Naive thymus-derived CD4-positive, alpha-beta T cell (primary cell): ENCODE data around the gene RAPGEF3. TPM values are rescaled to one million over a fixed set of nuclear protein-coding genes. Genes with fewer than 3 reads are reported as not detected.
A peak's percentile ranks its signal among the peaks of the same experiment; 100 is the strongest.

Experiments
- ATAC-seq: fragments of 150-1000 bp; cut with Tn5 transposase; 2 replicates; pipeline ENCODE4 v1.10.0; 2021; ENCODE audit warnings: mild to moderate bottlenecking, moderate library complexity
- CTCF ChIA-PET: fragments of 350-600 bp; sonication (Branson Sonifier 250); formaldehyde crosslinking; loops from one replicate; lab custom pipeline; 2021; ENCODE audit warnings: antibody characterized with exemption; lab: Charles Lee
- POLR2A ChIA-PET: fragments of 350-600 bp; sonication (Branson Sonifier 250); formaldehyde crosslinking; loops from one replicate; lab custom pipeline; 2021; ENCODE audit warnings: antibody characterized with exemption, inconsistent platforms; lab: Charles Lee
- DNase-seq, 9 donors: peaks; one replicate each; pipeline versions ENCODE4 v3.0.0 to v3.0.0-alpha.2; 2020 to 2022; ENCODE audit warnings: mixed read lengths in 1 of 9
- H3K27ac ChIP-seq: one replicate; pipeline ENCODE4 v1.7.0; 2013; ENCODE audit warnings: mild to moderate bottlenecking, low read depth, low read length, moderate library complexity
- H3K27me3 ChIP-seq, 2 donors: one replicate each; pipeline ENCODE4 v1.7.0; 2013; ENCODE audit warnings: low read length in 2 of 2, mild to moderate bottlenecking in 2 of 2, moderate library complexity in 2 of 2; ENCODE audit not compliant: control insufficient read depth in 2 of 2, insufficient read depth in 2 of 2
- H3K36me3 ChIP-seq, 3 experiments: 1 replicate in 2 of 3; 2 replicates in 1 of 3; pipeline ENCODE4 v1.7.0; 2013; ENCODE audit warnings: low read length in 3 of 3, mild to moderate bottlenecking in 3 of 3, moderate library complexity in 1 of 3; ENCODE audit not compliant: insufficient read depth in 3 of 3, control insufficient read depth in 2 of 3
- H3K4me1 ChIP-seq, 2 donors: one replicate each; pipeline ENCODE4 v1.7.0; 2013; ENCODE audit warnings: low read length in 2 of 2, mild to moderate bottlenecking in 2 of 2, moderate library complexity in 1 of 2; ENCODE audit not compliant: control insufficient read depth in 2 of 2, insufficient read depth in 2 of 2
- H3K4me3 ChIP-seq: 2 replicates; pipeline ENCODE4 v1.7.0; 2013; ENCODE audit warnings: mild to moderate bottlenecking, low read length
- H3K9me3 ChIP-seq, 3 experiments: 1 replicate in 2 of 3; 2 replicates in 1 of 3; pipeline ENCODE4 v1.7.0; 2013; ENCODE audit warnings: low read length in 3 of 3; ENCODE audit not compliant: control insufficient read depth in 2 of 3
- H3K27ac Mint-ChIP-seq, 9 donors: one replicate each; pipeline ENCODE4 v1.8.0; 2020 to 2022; ENCODE audit warnings: mixed read lengths in 9 of 9, mild to moderate bottlenecking in 8 of 9, moderate library complexity in 5 of 9, inconsistent platforms in 2 of 9
- H3K27me3 Mint-ChIP-seq, 5 donors: one replicate each; pipeline ENCODE4 v1.8.0; 2021 to 2022; ENCODE audit warnings: mixed read lengths in 5 of 5, mild to moderate bottlenecking in 1 of 5
- H3K36me3 Mint-ChIP-seq, 5 donors: one replicate each; pipeline ENCODE4 v1.8.0; 2020 to 2022; ENCODE audit warnings: mixed read lengths in 5 of 5, mild to moderate bottlenecking in 3 of 5, inconsistent platforms in 1 of 5
- H3K4me1 Mint-ChIP-seq, 7 donors: one replicate each; pipeline ENCODE4 v1.8.0; 2020 to 2022; ENCODE audit warnings: mixed read lengths in 7 of 7, mild to moderate bottlenecking in 3 of 7, inconsistent platforms in 1 of 7
- H3K4me3 Mint-ChIP-seq, 10 donors: one replicate each; pipeline ENCODE4 v1.8.0; 2020 to 2022; ENCODE audit warnings: mild to moderate bottlenecking in 10 of 10, mixed read lengths in 10 of 10, moderate library complexity in 6 of 10, inconsistent platforms in 2 of 10
- H3K9me3 Mint-ChIP-seq, 11 donors: one replicate each; pipeline ENCODE4 v1.8.0; 2020 to 2022; ENCODE audit warnings: mixed read lengths in 11 of 11, mild to moderate bottlenecking in 4 of 11, inconsistent platforms in 1 of 11, moderate library complexity in 1 of 11
- intact Hi-C, 2 donors: fragments of 100-400 bp; cut with micrococcal nuclease; formaldehyde crosslinking; loops; one replicate each; pipeline ENCODE4 v1.15.1; 2023
- polyA plus RNA-seq, 2 donors: library from polyadenylated mRNA; unstranded; fragments of 300-500 nt; fragmentation: Illumina TruSeq; gene quantifications; one replicate each; pipeline ENCODE4 v1.2.3, GENCODE V29; 2021
- total RNA-seq, 6 experiments: library from RNA in 5 of 6; stranded (reverse) in 5 of 6; gene quantifications; 1 replicate in 5 of 6; 2 replicates in 1 of 6; pipeline ENCODE4 v1.2.3 and lab custom pipeline; 2021 to 2026

RAPGEF3 gene
- total and polyA plus RNA-seq, 7 experiments from 2014 or later = 0.08 to 1.9 (median 0.82) TPM; not detected in 2

GRCh38 chr12:47750229-47750798 is 8.4 kb downstream of the RAPGEF3 start:
- Histone ChIP-seq H3K4me1 (no peaks in the 10 kb centered on the region), H3K4me3 (no peak overlapping the region), H3K36me3 (no peaks in the 10 kb centered on the region), H3K9me3 (no peaks in the 10 kb centered on the region), H3K27me3 (no peaks in the 10 kb centered on the region), H3K27ac (no peak overlapping the region)
- H3K9me3 Mint-ChIP-seq = no peaks in the 10 kb centered on the region
- ATAC-seq = peak; percentile 59
- POLR2A ChIA-PET = no interaction called here
- CTCF ChIA-PET = no interaction called here
- H3K36me3 Mint-ChIP-seq = no peaks in the 10 kb centered on the region
- DNase-seq = no peak
- H3K4me3 Mint-ChIP-seq = no peak overlapping the region
- peaks cover 0 to 8% (median 0%) of the 10 kb centered on the region in 7 donors for H3K4me1 Mint-ChIP-seq
- intact Hi-C loops = no loop called here
- H3K27me3 Mint-ChIP-seq = peaks cover 0 to 9% (median 0%) of the 10 kb centered on the region in 5 donors
- no peak overlapping the region for H3K27ac Mint-ChIP-seq

GRCh38 chr12:47748899-47749298 is 9.8 kb downstream of the RAPGEF3 start:
- CTCF ChIA-PET = interaction anchor here (0.8 to 10.3 kb wide), 2 partner anchors 17 to 89 kb away, joined by 3 to 330 read pairs; no protein-coding TSS in a partner anchor

GRCh38 chr12:47748507-47748828 is 10.2 kb downstream of the RAPGEF3 start:
- DNase-seq = no peak
- no peaks in the 10 kb centered on the region for H3K36me3 ChIP-seq
- intact Hi-C loops = no loop called here
- ChIA-PET POLR2A (no interaction called here), CTCF (interaction anchor here (10.3 kb wide), 1 partner anchor 89 kb away, joined by 330 read pairs; no protein-coding TSS in a partner anchor)
- peaks cover 0 to 18% (median 0%) of the 10 kb centered on the region in 5 donors for H3K27me3 Mint-ChIP-seq
- H3K27ac Mint-ChIP-seq = no peak overlapping the region
- no peak for ATAC-seq
- H3K27me3 ChIP-seq = no peaks in the 10 kb centered on the region
- H3K4me1 ChIP-seq = no peaks in the 10 kb centered on the region
- peaks cover 0 to 4% (median 0%) of the 10 kb centered on the region in 11 donors for H3K9me3 Mint-ChIP-seq
- H3K9me3 ChIP-seq = no peaks in the 10 kb centered on the region
- H3K4me3 Mint-ChIP-seq = no peak overlapping the region
- H3K4me3 ChIP-seq = no peak overlapping the region
- H3K27ac ChIP-seq = no peak overlapping the region
- H3K36me3 Mint-ChIP-seq = no peaks in the 10 kb centered on the region
- H3K4me1 Mint-ChIP-seq = peaks cover 0 to 9% (median 5%) of the 10 kb centered on the region in 7 donors

More at GRCh38 chr12:47748899-47749298, 9.8 kb downstream of the RAPGEF3 start:
- POLR2A ChIA-PET = no interaction called here
- H3K9me3 Mint-ChIP-seq = peaks cover 0 to 4% (median 0%) of the 10 kb centered on the region in 11 donors
- peak overlapping the region in 2 of 9 donors; percentile 65 to 78 for H3K27ac Mint-ChIP-seq
- peaks cover 0 to 17% (median 0%) of the 10 kb centered on the region in 5 donors for H3K27me3 Mint-ChIP-seq
- no peaks in the 10 kb centered on the region for H3K4me1 ChIP-seq
- no peak for ATAC-seq
- intact Hi-C loops = no loop called here
- no peaks in the 10 kb centered on the region for H3K9me3 ChIP-seq
- DNase-seq = no peak
- H3K4me1 Mint-ChIP-seq = peaks cover 0 to 6% (median 3%) of the 10 kb centered on the region in 7 donors
- H3K4me3 Mint-ChIP-seq = no peak overlapping the region
- no peaks in the 10 kb centered on the region for H3K27me3 ChIP-seq
- no peaks in the 10 kb centered on the region for H3K36me3 Mint-ChIP-seq
- no peak overlapping the region for H3K4me3 ChIP-seq
- no peaks in the 10 kb centered on the region for H3K36me3 ChIP-seq
- H3K27ac ChIP-seq = no peak overlapping the region

GRCh38 chr12:47747596-47748506 is 10.8 kb downstream of the RAPGEF3 start:
- H3K27ac ChIP-seq = no peak overlapping the region
- Mint-ChIP-seq H3K4me3 (no peak overlapping the region), H3K36me3 (no peaks in the 10 kb centered on the region), H3K27ac (no peak overlapping the region), H3K27me3 (peaks cover 0 to 21% (median 0%) of the 10 kb centered on the region in 5 donors), H3K9me3 (peaks cover 0 to 4% (median 0%) of the 10 kb centered on the region in 11 donors), H3K4me1 (peaks cover 0 to 12% (median 6%) of the 10 kb centered on the region in 7 donors)
- H3K9me3 ChIP-seq = no peaks in the 10 kb centered on the region
- CTCF ChIA-PET = interaction anchor here (0.9 to 10.3 kb wide), 3 partner anchors 18 to 90 kb away, joined by 3 to 330 read pairs (median 4); no protein-coding TSS in a partner anchor
- H3K4me3 ChIP-seq = no peak overlapping the region
- H3K4me1 ChIP-seq = no peaks in the 10 kb centered on the region
- H3K36me3 ChIP-seq = no peaks in the 10 kb centered on the region
- POLR2A ChIA-PET = interaction anchor here (1.1 kb wide), 1 partner anchor 29 kb away, joined by 3 read pairs; no protein-coding TSS in a partner anchor
- DNase-seq (no peak), ATAC-seq (no peak)
- intact Hi-C loops = no loop called here
- no peaks in the 10 kb centered on the region for H3K27me3 ChIP-seq

- Mint-ChIP-seq H3K4me3 (no peak overlapping the region), H3K36me3 (no peaks in the 10 kb centered on the region), H3K9me3 (peaks cover 0 to 4% (median 0%) of the 10 kb centered on the region in 11 donors), H3K27me3 (peaks cover 0 to 21% (median 0%) of the 10 kb centered on the region in 5 donors), H3K27ac (no peak overlapping the region), H3K4me1 (peaks cover 4 to 18% (median 11%) of the 10 kb centered on the region in 7 donors)
- no peak overlapping the region for H3K27ac ChIP-seq
- CTCF ChIA-PET = interaction anchor here (0.9 to 10.3 kb wide), 4 partner anchors 12 to 90 kb away, joined by 3 to 330 read pairs (median 67); partner anchors contain the start of gene RAPGEF3
- POLR2A ChIA-PET = interaction anchor here (1.1 kb wide), 1 partner anchor 30 kb away, joined by 3 read pairs; no protein-coding TSS in a partner anchor
- H3K4me3 ChIP-seq = no peak overlapping the region
- H3K27me3 ChIP-seq = no peaks in the 10 kb centered on the region
- H3K9me3 ChIP-seq = no peaks in the 10 kb centered on the region
- H3K4me1 ChIP-seq = peaks cover 0 to 4% of the 10 kb centered on the region in 2 donors
- intact Hi-C loops = no loop called here
- no peaks in the 10 kb centered on the region for H3K36me3 ChIP-seq
- no peak for DNase-seq
- no peak for ATAC-seq
Observed at GRCh38 chr12:47747126-47747525, 11.6 kb downstream of the RAPGEF3 start.

- CTCF ChIA-PET = interaction anchor here (0.9 to 10.3 kb wide), 4 partner anchors 12 to 91 kb away, joined by 3 to 330 read pairs (median 67); partner anchors contain the start of gene RAPGEF3
Observed at GRCh38 chr12:47746523-47746922, 12.2 kb downstream of the RAPGEF3 start.

More at GRCh38 chr12:47746523-47746922, 12.2 kb downstream of the RAPGEF3 start:
- peaks cover 0 to 4% (median 0%) of the 10 kb centered on the region in 11 donors for H3K9me3 Mint-ChIP-seq
- no peaks in the 10 kb centered on the region for H3K9me3 ChIP-seq
- H3K4me3 ChIP-seq = no peak overlapping the region
- peak overlapping the region in 1 of 10 donors; percentile 51 for H3K4me3 Mint-ChIP-seq
- intact Hi-C loops = no loop called here
- H3K36me3 ChIP-seq = no peaks in the 10 kb centered on the region
- no peak for DNase-seq
- H3K4me1 ChIP-seq = peaks cover 5 to 8% of the 10 kb centered on the region in 2 donors
- peaks cover 0 to 21% (median 0%) of the 10 kb centered on the region in 5 donors for H3K27me3 Mint-ChIP-seq
- no peak for ATAC-seq
- no peak overlapping the region for H3K27ac ChIP-seq
- peaks cover 6 to 24% (median 15%) of the 10 kb centered on the region in 7 donors for H3K4me1 Mint-ChIP-seq
- no peaks in the 10 kb centered on the region for H3K27me3 ChIP-seq
- no peaks in the 10 kb centered on the region for H3K36me3 Mint-ChIP-seq
- peak overlapping the region in 1 of 9 donors; percentile 83 for H3K27ac Mint-ChIP-seq
- POLR2A ChIA-PET = no interaction called here
